A673 (cell line): ENCODE data around the gene PTRH2. TPM values are rescaled to one million over a fixed set of nuclear protein-coding genes. Genes with fewer than 3 reads are reported as not detected.

Source experiments
- BruUV-seq: library from RNA; stranded (reverse); fragments of 400-500 nt; replicated peaks from 2 replicates; lab custom pipeline; 2021; lab: Mats Ljungman, UMichigan
- CTCF ChIA-PET: fragments of 300-600 bp; sonication (Branson Sonifier 250); formaldehyde crosslinking; loops from one replicate; lab custom pipeline; 2022; ENCODE audit warnings: antibody characterized with exemption; lab: Charles Lee
- POLR2A ChIA-PET: fragments of 300-600 bp; sonication (Branson Sonifier 250); formaldehyde crosslinking; loops from one replicate; lab custom pipeline; 2022; ENCODE audit warnings: antibody characterized with exemption; ENCODE audit not compliant: low non-redundant PET; lab: Charles Lee
- DNase-seq: peaks from one replicate; pipeline ENCODE4 v3.0.0-alpha.2; 2015; ENCODE audit warnings: low spot score
- H3K27ac ChIP-seq: fragments of 200-600 bp; sonication (generic); 2 replicates; pipeline ENCODE4 v1.5.1; 2016; ENCODE audit warnings: mixed run types, low read depth, mild to moderate bottlenecking, mixed read lengths, antibody characterized with exemption, low read length; ENCODE audit not compliant: poor library complexity, severe bottlenecking
- H3K27me3 ChIP-seq: fragments of 200-600 bp; sonication (generic); replicated peaks from 2 replicates; pipeline ENCODE4 v1.6.1; 2017; ENCODE audit warnings: mixed run types, low read depth, mild to moderate bottlenecking, mixed read lengths, antibody characterized with exemption, low read length; ENCODE audit not compliant: insufficient read depth, poor library complexity
- H3K36me3 ChIP-seq: fragments of 200-600 bp; sonication (generic); 2 replicates; pipeline ENCODE4 v1.6.1; 2016; ENCODE audit warnings: mixed run types, mild to moderate bottlenecking, mixed read lengths, antibody characterized with exemption, low read length; ENCODE audit not compliant: insufficient read depth, poor library complexity, severe bottlenecking
- H3K4me1 ChIP-seq: fragments of 200-600 bp; sonication (generic); 2 replicates; pipeline ENCODE4 v1.6.1; 2017; ENCODE audit warnings: mixed run types, mild to moderate bottlenecking, mixed read lengths, antibody characterized with exemption, low read length; ENCODE audit not compliant: insufficient read depth, poor library complexity, severe bottlenecking
- H3K4me3 ChIP-seq: fragments of 200-600 bp; sonication (generic); 2 replicates; pipeline ENCODE4 v1.5.1; 2016; ENCODE audit warnings: low read depth, mixed run types, mild to moderate bottlenecking, mixed read lengths, low read length; ENCODE audit not compliant: poor library complexity, severe bottlenecking
- H3K9me3 ChIP-seq: fragments of 200-600 bp; sonication (generic); 2 replicates; pipeline ENCODE4 v1.6.1; 2016; ENCODE audit warnings: mixed run types, low read depth, mild to moderate bottlenecking, mixed read lengths, antibody characterized with exemption, low read length; ENCODE audit not compliant: poor library complexity, severe bottlenecking
- CTCF ChIP-seq: fragments of 300-800, 200-600 bp; sonication (generic); conservative IDR thresholded peaks from 2 replicates; pipeline ENCODE4 v1.5.1; 2017; ENCODE audit warnings: low read depth, mild to moderate bottlenecking, antibody characterized with exemption, low read length, moderate library complexity, mixed read lengths
- EZH2 ChIP-seq: fragments of 200-600 bp; sonication (generic); IDR thresholded peaks from 2 replicates; pipeline ENCODE4 v1.6.1; 2017; ENCODE audit warnings: borderline replicate concordance, low read depth, mild to moderate bottlenecking, mixed read lengths, antibody characterized with exemption, low read length; ENCODE audit not compliant: poor library complexity, severe bottlenecking
- intact Hi-C: fragments of 100-400 bp; cut with micrococcal nuclease; formaldehyde crosslinking; loops from one replicate; pipeline ENCODE4 v1.10.0; 2022; ENCODE audit not compliant: unreplicated experiment
- total RNA-seq: library from RNA; stranded (reverse); gene quantifications from 2 replicates; pipeline ENCODE4 v1.2.3, GENCODE V29; 2021

Gene PTRH2
- total RNA-seq, 1 experiment from 2014 or later = 50.3 TPM

GRCh38 chr17:59698143-59698542 lies 9.1 kb downstream of the PTRH2 start:
- ChIA-PET POLR2A (no interaction called here), CTCF (no interaction called here)
- H3K4me1 ChIP-seq = peaks cover 5% of the 10 kb centered on the region
- intact Hi-C loops = no loop called here
- no peaks in the 10 kb centered on the region for H3K9me3 ChIP-seq
- TF ChIP-seq CTCF = no peak
- TF ChIP-seq EZH2 = no peak
- no peaks in the 10 kb centered on the region for H3K27me3 ChIP-seq
- peaks cover 79% of the 10 kb centered on the region for H3K36me3 ChIP-seq
- DNase-seq = no peak
- BruUV-seq = no TSS peak
- no peak overlapping the region for H3K4me3 ChIP-seq
- H3K27ac ChIP-seq = no peak overlapping the region

- H3K27me3 ChIP-seq = no peaks in the 10 kb centered on the region
- peaks cover 5% of the 10 kb centered on the region for H3K4me1 ChIP-seq
- peaks cover 89% of the 10 kb centered on the region for H3K36me3 ChIP-seq
- no peaks in the 10 kb centered on the region for H3K9me3 ChIP-seq
- no peak overlapping the region for H3K4me3 ChIP-seq
- CTCF ChIA-PET = interaction anchor here (0.6 kb wide), 1 partner anchor 137 kb away, joined by 3 read pairs; no protein-coding TSS in a partner anchor
- DNase-seq = no peak
- POLR2A ChIA-PET = no interaction called here
- no TSS peak for BruUV-seq
- peak overlapping the region; percentile 66 for H3K27ac ChIP-seq
- no peak for TF ChIP-seq CTCF
- no peak for TF ChIP-seq EZH2
- intact Hi-C loops = no loop called here
Observed at GRCh38 chr17:59696682-59697277, 10.4 kb downstream of the PTRH2 start.

GRCh38 chr17:59695945-59696681 lies 11.1 kb downstream of the PTRH2 start:
- ChIA-PET POLR2A (no interaction called here), CTCF (interaction anchor here (0.6 kb wide), 1 partner anchor 136 kb away, joined by 3 read pairs; no protein-coding TSS in a partner anchor)
- Histone ChIP-seq H3K4me1 (peaks cover 5% of the 10 kb centered on the region), H3K27ac (peak overlapping the region; percentile 66), H3K36me3 (peaks cover 89% of the 10 kb centered on the region), H3K9me3 (no peaks in the 10 kb centered on the region), H3K27me3 (no peaks in the 10 kb centered on the region), H3K4me3 (no peak overlapping the region)
- intact Hi-C loops = no loop called here
- peak; percentile 16 for DNase-seq
- BruUV-seq = no TSS peak
- TF ChIP-seq EZH2 (no peak), CTCF (no peak)
